Dendritic cell treated with granulocyte-macrophage colony-stimulating factor and Interleukin-4, amounts not matched to agents 40 ng/mL and 50 ng/mL, for 4 days (primary cell): ENCODE measurements around the gene SLC16A2.
"Not testable (repeated sequence)": the region's sequence is repeated elsewhere in the genome, so short reads cannot be mapped to it uniquely, and the experiment has no call there.

Experiments
- H3K27ac Mint-ChIP-seq: one replicate; pipeline ENCODE4 v1.8.0; 2022; ENCODE audit warnings: mild to moderate bottlenecking, mixed read lengths
- H3K27me3 Mint-ChIP-seq: one replicate; pipeline ENCODE4 v1.8.0; 2022; ENCODE audit warnings: mild to moderate bottlenecking, mixed read lengths
- H3K36me3 Mint-ChIP-seq: one replicate; pipeline ENCODE4 v1.8.0; 2022; ENCODE audit warnings: low read depth, mixed read lengths
- H3K4me1 Mint-ChIP-seq: one replicate; pipeline ENCODE4 v1.8.0; 2022; ENCODE audit warnings: low read depth, mixed read lengths
- H3K4me3 Mint-ChIP-seq: one replicate; pipeline ENCODE4 v1.8.0; 2022; ENCODE audit warnings: mild to moderate bottlenecking, moderate library complexity, mixed read lengths
- H3K9me3 Mint-ChIP-seq: one replicate; pipeline ENCODE4 v1.8.0; 2022; ENCODE audit warnings: mixed read lengths
- intact Hi-C: fragments of 100-400 bp; cut with micrococcal nuclease; formaldehyde crosslinking; loops from one replicate; pipeline ENCODE4 v1.15.0; 2022

SLC16A2 gene

GRCh38 chrX:74452199-74452481, 30.8 kb downstream of the SLC16A2 start:
- intact Hi-C loops = no loop called here
- no peaks in the 10 kb centered on the region for H3K36me3 Mint-ChIP-seq
- H3K27ac Mint-ChIP-seq = no peak overlapping the region

GRCh38 chrX:74453178-74453577, 31.9 kb downstream of the SLC16A2 start:
- Mint-ChIP-seq H3K36me3 (no peaks in the 10 kb centered on the region), H3K4me1 (peaks cover 12% of the 10 kb centered on the region), H3K27me3 (no peaks in the 10 kb centered on the region), H3K9me3 (no peaks in the 10 kb centered on the region), H3K4me3 (no peak overlapping the region), H3K27ac (no peak overlapping the region)
- intact Hi-C loops = no loop called here

More at GRCh38 chrX:74452199-74452481, 30.8 kb downstream of the SLC16A2 start:
- Mint-ChIP-seq H3K27me3 (no peaks in the 10 kb centered on the region), H3K9me3 (no peaks in the 10 kb centered on the region), H3K4me1 (peaks cover 12% of the 10 kb centered on the region), H3K4me3 (no peak overlapping the region)

GRCh38 chrX:74454233-74454632, 32.9 kb downstream of the SLC16A2 start:
- H3K27ac Mint-ChIP-seq, intact Hi-C loops, H3K9me3 Mint-ChIP-seq, H3K27me3 Mint-ChIP-seq, H3K36me3 Mint-ChIP-seq, H3K4me3 Mint-ChIP-seq: not testable (repeated sequence)
- H3K4me1 Mint-ChIP-seq = peaks cover 12% of the 10 kb centered on the region

- Mint-ChIP-seq H3K27me3 (peaks cover 3% of the 10 kb centered on the region), H3K27ac (no peak overlapping the region), H3K4me1 (no peaks in the 10 kb centered on the region), H3K4me3 (no peak overlapping the region), H3K36me3 (no peaks in the 10 kb centered on the region), H3K9me3 (no peaks in the 10 kb centered on the region)
- intact Hi-C loops = no loop called here
Observed at GRCh38 chrX:74458736-74459135, 37.4 kb downstream of the SLC16A2 start.

- Mint-ChIP-seq H3K4me3 (no peak overlapping the region), H3K36me3 (no peaks in the 10 kb centered on the region), H3K9me3 (no peaks in the 10 kb centered on the region), H3K27me3 (peaks cover 3% of the 10 kb centered on the region), H3K27ac (no peak overlapping the region), H3K4me1 (no peaks in the 10 kb centered on the region)
- intact Hi-C loops = no loop called here
Observed at GRCh38 chrX:74461384-74461783, 40.1 kb downstream of the SLC16A2 start.

- Mint-ChIP-seq H3K4me3 (no peak overlapping the region), H3K4me1 (no peaks in the 10 kb centered on the region), H3K27ac (no peak overlapping the region), H3K36me3 (no peaks in the 10 kb centered on the region), H3K27me3 (peaks cover 3% of the 10 kb centered on the region), H3K9me3 (no peaks in the 10 kb centered on the region)
- intact Hi-C loops = no loop called here
Observed at GRCh38 chrX:74464722-74465121, 43.4 kb downstream of the SLC16A2 start.

- intact Hi-C loops = no loop called here
- H3K4me3 Mint-ChIP-seq = no peak overlapping the region
- H3K4me1 Mint-ChIP-seq = no peaks in the 10 kb centered on the region
- no peak overlapping the region for H3K27ac Mint-ChIP-seq
- peaks cover 3% of the 10 kb centered on the region for H3K27me3 Mint-ChIP-seq
- H3K9me3 Mint-ChIP-seq = no peaks in the 10 kb centered on the region
- H3K36me3 Mint-ChIP-seq = no peaks in the 10 kb centered on the region
Observed at GRCh38 chrX:74465424-74465823, 44.1 kb downstream of the SLC16A2 start.

GRCh38 chrX:74467656-74468055, 46.4 kb downstream of the SLC16A2 start:
- no peak overlapping the region for H3K27ac Mint-ChIP-seq
- intact Hi-C loops = no loop called here
- H3K4me1 Mint-ChIP-seq = no peaks in the 10 kb centered on the region
- no peaks in the 10 kb centered on the region for H3K36me3 Mint-ChIP-seq
- H3K27me3 Mint-ChIP-seq = no peaks in the 10 kb centered on the region
- no peaks in the 10 kb centered on the region for H3K9me3 Mint-ChIP-seq
- H3K4me3 Mint-ChIP-seq = no peak overlapping the region

GRCh38 chrX:74473116-74473515, 51.8 kb downstream of the SLC16A2 start:
- H3K9me3 Mint-ChIP-seq, H3K4me3 Mint-ChIP-seq, H3K27me3 Mint-ChIP-seq, H3K4me1 Mint-ChIP-seq, H3K36me3 Mint-ChIP-seq, intact Hi-C loops, H3K27ac Mint-ChIP-seq: not testable (repeated sequence)

GRCh38 chrX:74490247-74490646, 69.0 kb downstream of the SLC16A2 start:
- H3K4me3 Mint-ChIP-seq = no peak overlapping the region
- intact Hi-C loops = no loop called here
- no peak overlapping the region for H3K27ac Mint-ChIP-seq

GRCh38 chrX:74492720-74493201, 71.5 kb downstream of the SLC16A2 start:
- Mint-ChIP-seq H3K4me1 (no peaks in the 10 kb centered on the region), H3K4me3 (no peak overlapping the region), H3K9me3 (no peaks in the 10 kb centered on the region), H3K27ac (no peak overlapping the region), H3K36me3 (no peaks in the 10 kb centered on the region), H3K27me3 (no peaks in the 10 kb centered on the region)
- intact Hi-C loops = no loop called here

More at GRCh38 chrX:74490247-74490646, 69.0 kb downstream of the SLC16A2 start:
- Mint-ChIP-seq H3K27me3 (no peaks in the 10 kb centered on the region), H3K4me1 (no peaks in the 10 kb centered on the region), H3K36me3 (no peaks in the 10 kb centered on the region), H3K9me3 (no peaks in the 10 kb centered on the region)

- no peak overlapping the region for H3K4me3 Mint-ChIP-seq
- intact Hi-C loops = no loop called here
- H3K4me1 Mint-ChIP-seq = no peaks in the 10 kb centered on the region
- no peaks in the 10 kb centered on the region for H3K27me3 Mint-ChIP-seq
- no peaks in the 10 kb centered on the region for H3K9me3 Mint-ChIP-seq
- H3K36me3 Mint-ChIP-seq = no peaks in the 10 kb centered on the region
- no peak overlapping the region for H3K27ac Mint-ChIP-seq
Observed at GRCh38 chrX:74493806-74494205, 72.5 kb downstream of the SLC16A2 start.

GRCh38 chrX:74498924-74499323, 77.6 kb downstream of the SLC16A2 start:
- Mint-ChIP-seq H3K9me3 (no peaks in the 10 kb centered on the region), H3K27ac (no peak overlapping the region), H3K4me1 (no peaks in the 10 kb centered on the region), H3K36me3 (no peaks in the 10 kb centered on the region), H3K27me3 (no peaks in the 10 kb centered on the region), H3K4me3 (no peak overlapping the region)
- intact Hi-C loops = no loop called here

GRCh38 chrX:74500067-74500466, 78.8 kb downstream of the SLC16A2 start:
- H3K4me3 Mint-ChIP-seq = no peak overlapping the region
- no peak overlapping the region for H3K27ac Mint-ChIP-seq
- H3K36me3 Mint-ChIP-seq = no peaks in the 10 kb centered on the region
- intact Hi-C loops = no loop called here
- H3K27me3 Mint-ChIP-seq = no peaks in the 10 kb centered on the region
- H3K9me3 Mint-ChIP-seq = no peaks in the 10 kb centered on the region
- no peaks in the 10 kb centered on the region for H3K4me1 Mint-ChIP-seq

- H3K4me1 Mint-ChIP-seq = no peaks in the 10 kb centered on the region
- no peak overlapping the region for H3K4me3 Mint-ChIP-seq
- no peak overlapping the region for H3K27ac Mint-ChIP-seq
- no peaks in the 10 kb centered on the region for H3K9me3 Mint-ChIP-seq
- intact Hi-C loops = no loop called here
- no peaks in the 10 kb centered on the region for H3K36me3 Mint-ChIP-seq
- no peaks in the 10 kb centered on the region for H3K27me3 Mint-ChIP-seq
Observed at GRCh38 chrX:74500555-74500954, 79.3 kb downstream of the SLC16A2 start.
